Measurements from ENCODE around the gene ZMYM5.
A peak's percentile ranks its signal among the peaks of the same experiment; 100 is the strongest.
"Not testable (repeated sequence)": the region's sequence is repeated elsewhere in the genome, so short reads cannot be mapped to it uniquely, and the experiment has no call there.

The ZMYM5 gene

GRCh38 chr13:19818223-19818842, 45.1 kb downstream of the ZMYM5 start:
- DNase-seq, result no peak

GRCh38 chr13:19817510-19818158, 45.8 kb downstream of the ZMYM5 start:
- no peak for DNase-seq

GRCh38 chr13:19817106-19817505, 46.3 kb downstream of the ZMYM5 start:
- DNase-seq, result no peak

- DNase-seq, result not testable (repeated sequence)
Measured at GRCh38 chr13:19815842-19816241, 47.6 kb downstream of the ZMYM5 start.

GRCh38 chr13:19810996-19811881, 52.2 kb downstream of the ZMYM5 start:
- DNase-seq, result no peak

GRCh38 chr13:19810151-19810550, 53.3 kb downstream of the ZMYM5 start:
- DNase-seq, result no peak

GRCh38 chr13:19805765-19806164, 57.7 kb downstream of the ZMYM5 start:
- DNase-seq, result no peak

- DNase-seq, result no peak
Measured at GRCh38 chr13:19795956-19796355, 67.5 kb downstream of the ZMYM5 start.

- DNase-seq, result no peak
Measured at GRCh38 chr13:19794631-19795030, 68.8 kb downstream of the ZMYM5 start.

GRCh38 chr13:19791953-19792537, 71.4 kb downstream of the ZMYM5 start:
- no peak for DNase-seq

- DNase-seq, result peak; percentile 76
Measured at GRCh38 chr13:19782727-19783682, 80.4 kb downstream of the ZMYM5 start, which contains the start of gene PSPC1. Gene PSPC1, minus strand, starts transcription at chr13:19782945. Its CDS starts 188 bp downstream, at chr13:19782757.

- no peak for DNase-seq
Measured at GRCh38 chr13:19782049-19782726, 81.3 kb downstream of the ZMYM5 start.

GRCh38 chr13:19781526-19781925, 81.9 kb downstream of the ZMYM5 start:
- DNase-seq, result no peak

- DNase-seq, result not testable (repeated sequence)
Measured at GRCh38 chr13:19780753-19781418, 82.6 kb downstream of the ZMYM5 start.

Data from DMS79 treated with DMSO at 0.1 percent for 48 hours (cell line).